Measurements from ENCODE around the gene ADAMTS17.
"Not testable (repeated sequence)": the region's sequence is repeated elsewhere in the genome, so short reads cannot be mapped to it uniquely, and the experiment has no call there.

Gene ADAMTS17

DNA sequence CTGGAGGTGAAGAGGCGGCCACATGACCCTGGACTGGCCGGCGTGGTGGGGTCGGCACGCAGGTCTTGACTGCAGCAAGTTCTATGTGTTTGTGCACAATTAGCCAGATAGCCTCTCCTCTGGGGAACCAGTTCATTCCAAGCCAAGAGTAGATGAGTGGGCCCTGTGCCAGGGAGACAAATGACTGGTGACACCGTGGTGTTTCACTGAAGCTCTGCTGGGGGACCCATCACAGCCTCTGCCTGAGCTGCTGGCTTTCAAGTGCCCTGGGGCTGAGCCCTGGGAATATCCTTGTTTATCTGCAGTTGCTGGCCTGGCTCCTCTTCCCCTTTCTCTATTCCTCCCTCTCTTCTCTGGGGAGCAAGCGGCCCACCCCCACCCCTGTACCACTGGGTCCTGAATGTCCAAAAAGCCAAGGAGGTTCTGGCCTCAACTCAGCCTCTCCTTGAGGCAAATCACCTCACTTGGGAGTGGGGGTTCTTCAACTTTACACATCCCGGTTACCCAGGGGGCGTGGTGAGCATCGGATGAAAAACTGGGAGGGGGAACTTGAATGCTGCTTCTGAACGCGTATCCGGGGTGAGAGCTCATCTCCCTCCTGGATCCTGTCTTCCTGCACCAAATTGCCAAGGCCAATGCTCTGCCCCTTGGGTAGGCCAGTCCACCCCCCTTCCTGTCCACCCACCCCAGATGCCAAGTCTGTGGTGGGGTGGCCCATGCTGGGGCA, 408.9 kb downstream of the ADAMTS17 start:
- DNase-seq, result no peak
- no peaks in the 10 kb centered on the region for H3K36me3 Mint-ChIP-seq (ENCODE audit: low read depth)
- TF ChIP-seq, protein P1, sequence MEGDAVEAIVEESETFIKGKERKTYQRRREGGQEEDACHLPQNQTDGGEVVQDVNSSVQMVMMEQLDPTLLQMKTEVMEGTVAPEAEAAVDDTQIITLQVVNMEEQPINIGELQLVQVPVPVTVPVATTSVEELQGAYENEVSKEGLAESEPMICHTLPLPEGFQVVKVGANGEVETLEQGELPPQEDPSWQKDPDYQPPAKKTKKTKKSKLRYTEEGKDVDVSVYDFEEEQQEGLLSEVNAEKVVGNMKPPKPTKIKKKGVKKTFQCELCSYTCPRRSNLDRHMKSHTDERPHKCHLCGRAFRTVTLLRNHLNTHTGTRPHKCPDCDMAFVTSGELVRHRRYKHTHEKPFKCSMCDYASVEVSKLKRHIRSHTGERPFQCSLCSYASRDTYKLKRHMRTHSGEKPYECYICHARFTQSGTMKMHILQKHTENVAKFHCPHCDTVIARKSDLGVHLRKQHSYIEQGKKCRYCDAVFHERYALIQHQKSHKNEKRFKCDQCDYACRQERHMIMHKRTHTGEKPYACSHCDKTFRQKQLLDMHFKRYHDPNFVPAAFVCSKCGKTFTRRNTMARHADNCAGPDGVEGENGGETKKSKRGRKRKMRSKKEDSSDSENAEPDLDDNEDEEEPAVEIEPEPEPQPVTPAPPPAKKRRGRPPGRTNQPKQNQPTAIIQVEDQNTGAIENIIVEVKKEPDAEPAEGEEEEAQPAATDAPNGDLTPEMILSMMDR (IDR thresholded peaks at IDR 0.05), result no peak
- no peak overlapping the region for H3K27ac Mint-ChIP-seq
- H3K9me3 Mint-ChIP-seq, result no peaks in the 10 kb centered on the region
- H3K4me1 Mint-ChIP-seq, result peaks cover 5% of the 10 kb centered on the region
- no peak overlapping the region for H3K4me3 Mint-ChIP-seq
- peaks cover 69% of the 10 kb centered on the region for H3K27me3 Mint-ChIP-seq (ENCODE audit: low read depth, poor library complexity)

DNA sequence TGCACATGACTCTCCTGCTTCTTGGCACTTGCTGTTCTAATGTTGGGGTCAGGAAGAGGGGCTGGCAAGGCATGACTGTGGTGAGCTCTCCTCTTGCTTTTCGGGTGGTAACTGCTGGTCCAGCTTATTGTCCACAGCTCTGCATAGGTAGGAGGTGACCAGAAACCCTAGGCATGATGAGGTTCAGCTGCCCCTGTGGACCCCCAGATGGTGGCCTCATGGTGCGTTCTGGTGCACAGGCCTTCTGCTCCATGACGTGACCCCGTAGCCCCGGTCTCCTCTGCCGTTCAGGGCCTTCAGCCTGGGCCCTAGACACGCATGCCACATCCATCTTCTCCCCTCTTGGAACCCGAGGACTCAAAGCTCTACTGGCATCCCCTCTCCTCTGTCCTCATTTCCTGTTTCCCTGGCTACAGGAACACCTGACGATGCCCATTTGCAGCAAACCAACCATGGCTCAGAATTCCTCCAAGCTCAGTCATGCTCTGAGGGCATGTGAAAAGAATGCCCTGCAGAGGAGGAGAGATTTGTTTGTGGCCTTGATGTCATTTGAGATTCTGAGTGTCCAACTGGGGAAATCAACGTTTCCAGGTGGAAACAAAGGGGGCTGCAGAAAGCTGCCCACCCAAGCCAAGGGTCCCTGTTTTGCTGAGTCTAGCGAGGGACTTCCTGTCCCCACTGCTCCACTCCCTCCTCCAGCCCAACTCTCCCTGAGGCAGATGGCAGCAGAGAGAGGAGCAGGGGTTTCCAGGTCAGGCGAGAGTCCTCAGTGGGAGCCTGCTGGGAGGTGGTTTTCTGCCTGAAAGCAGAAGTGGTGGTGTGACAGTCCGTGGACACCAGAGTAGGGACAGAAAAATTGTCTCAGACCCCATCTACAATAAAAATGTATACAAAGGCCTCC, 409.8 kb downstream of the ADAMTS17 start:
- Mint-ChIP-seq H3K36me3 (ENCODE audit: low read depth) (no peaks in the 10 kb centered on the region), H3K27ac (no peak overlapping the region), H3K4me3 (no peak overlapping the region), H3K27me3 (ENCODE audit: low read depth, poor library complexity) (peaks cover 67% of the 10 kb centered on the region), H3K9me3 (no peaks in the 10 kb centered on the region), H3K4me1 (peaks cover 5% of the 10 kb centered on the region)
- TF ChIP-seq, protein P1 (IDR thresholded peaks at IDR 0.05), result no peak
- no peak for DNase-seq

DNA sequence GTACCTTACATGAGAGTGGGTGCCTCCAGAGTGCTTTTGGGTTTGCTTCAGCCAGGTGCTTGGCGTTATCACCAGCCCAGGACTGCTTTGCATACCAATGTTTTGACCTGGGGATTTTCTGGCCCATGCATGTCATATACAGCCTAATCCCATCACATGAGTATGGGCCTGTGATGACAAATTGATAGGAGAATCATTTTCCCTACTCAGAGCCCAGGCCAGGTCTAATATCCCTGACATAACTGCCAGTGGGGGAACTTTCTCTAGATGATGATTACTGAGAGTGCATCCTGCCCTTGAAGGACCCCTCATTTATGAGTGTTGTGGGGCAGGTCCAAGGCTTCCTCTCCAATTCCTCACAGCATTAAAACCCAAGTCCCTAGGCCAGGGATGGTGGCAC, 411.1 kb downstream of the ADAMTS17 start:
- DNase-seq, result no peak
- TF ChIP-seq, protein P1 (IDR thresholded peaks at IDR 0.05), result no peak
- Mint-ChIP-seq H3K4me1 (peaks cover 5% of the 10 kb centered on the region), H3K27me3 (ENCODE audit: low read depth, poor library complexity) (peaks cover 64% of the 10 kb centered on the region), H3K9me3 (peaks cover 4% of the 10 kb centered on the region), H3K36me3 (ENCODE audit: low read depth) (no peaks in the 10 kb centered on the region), H3K4me3 (no peak overlapping the region), H3K27ac (no peak overlapping the region)

DNA sequence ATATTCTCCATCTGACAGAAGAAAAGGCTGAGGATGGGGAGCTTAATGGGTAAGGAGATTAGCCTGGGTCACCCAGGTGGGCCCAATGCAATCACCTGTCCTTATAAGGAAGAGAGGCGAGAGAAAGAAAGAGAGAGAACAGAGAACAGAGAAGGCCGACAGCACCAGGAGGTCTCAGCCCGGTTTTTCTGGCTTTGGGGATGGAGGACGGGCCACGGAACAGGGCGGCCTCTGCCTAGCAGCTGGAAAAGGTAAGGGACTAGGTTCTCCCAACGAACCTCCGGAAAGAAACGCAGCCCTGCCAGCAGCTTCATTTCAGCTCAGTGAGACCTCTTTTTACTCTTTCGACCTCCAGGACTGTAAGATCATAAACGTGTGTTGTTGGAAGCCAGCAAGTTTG, 412.5 kb downstream of the ADAMTS17 start:
- H3K27ac Mint-ChIP-seq, result no peak overlapping the region
- H3K27me3 Mint-ChIP-seq (ENCODE audit: low read depth, poor library complexity), result peaks cover 74% of the 10 kb centered on the region
- H3K9me3 Mint-ChIP-seq, result peaks cover 4% of the 10 kb centered on the region
- TF ChIP-seq, protein P1 (IDR thresholded peaks at IDR 0.05), result no peak
- H3K4me1 Mint-ChIP-seq, result peaks cover 5% of the 10 kb centered on the region
- H3K36me3 Mint-ChIP-seq (ENCODE audit: low read depth), result no peaks in the 10 kb centered on the region
- H3K4me3 Mint-ChIP-seq, result peak overlapping the region; percentile 77
- DNase-seq, result no peak

DNA sequence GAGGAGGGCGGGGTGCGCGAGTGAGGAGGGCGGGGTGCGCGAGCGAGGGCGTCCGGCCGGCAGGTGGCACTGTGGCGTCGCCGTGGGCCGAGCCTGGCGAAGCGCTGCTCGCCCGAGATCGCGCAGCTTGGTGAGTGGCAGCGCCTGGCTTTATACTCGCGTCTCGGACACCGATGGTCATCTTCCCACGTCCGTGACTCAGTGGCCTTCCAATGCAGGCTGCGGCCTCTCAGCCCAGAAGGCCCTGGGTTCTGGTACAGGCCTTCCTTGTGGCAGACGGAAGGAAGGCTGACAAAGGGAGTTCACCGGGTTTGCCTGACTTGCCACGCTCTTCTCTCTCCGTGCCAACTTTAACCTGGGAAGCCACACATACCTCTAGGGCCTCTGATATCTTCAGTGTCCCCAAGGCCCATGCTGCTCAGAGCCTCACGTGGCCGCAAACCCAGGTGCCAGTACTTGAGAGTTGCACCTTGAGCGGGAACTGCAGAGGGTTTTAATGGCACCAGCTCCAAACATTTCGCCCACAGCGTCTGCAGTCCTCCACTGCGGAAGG, 413.3 kb downstream of the ADAMTS17 start:
- H3K4me3 Mint-ChIP-seq, result peak overlapping the region; percentile 77
- H3K27me3 Mint-ChIP-seq (ENCODE audit: low read depth, poor library complexity), result peaks cover 77% of the 10 kb centered on the region
- H3K27ac Mint-ChIP-seq, result no peak overlapping the region
- no peaks in the 10 kb centered on the region for H3K36me3 Mint-ChIP-seq (ENCODE audit: low read depth)
- peaks cover 4% of the 10 kb centered on the region for H3K9me3 Mint-ChIP-seq
- TF ChIP-seq, protein P1 (IDR thresholded peaks at IDR 0.05), result peak; percentile 53
- DNase-seq, result peak; percentile 86
- peaks cover 5% of the 10 kb centered on the region for H3K4me1 Mint-ChIP-seq

DNA sequence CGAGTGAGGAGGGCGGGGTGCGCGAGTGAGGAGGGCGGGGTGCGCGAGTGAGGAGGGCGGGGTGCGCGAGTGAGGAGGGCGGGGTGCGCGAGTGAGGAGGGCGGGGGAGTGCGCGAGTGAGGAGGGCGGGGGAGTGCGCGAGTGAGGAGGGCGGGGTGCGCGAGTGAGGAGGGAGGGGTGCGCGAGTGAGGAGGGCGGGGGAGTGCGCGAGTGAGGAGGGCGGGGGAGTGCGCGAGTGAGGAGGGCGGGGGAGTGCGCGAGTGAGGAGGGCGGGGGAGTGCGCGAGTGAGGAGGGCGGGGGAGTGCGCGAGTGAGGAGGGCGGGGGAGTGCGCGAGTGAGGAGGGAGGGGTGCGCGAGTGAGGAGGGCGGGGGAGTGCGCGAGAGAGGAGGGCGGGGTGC, 415.2 kb downstream of the ADAMTS17 start:
- not testable (repeated sequence) for H3K27ac Mint-ChIP-seq; H3K36me3 Mint-ChIP-seq (ENCODE audit: low read depth); H3K9me3 Mint-ChIP-seq; H3K4me3 Mint-ChIP-seq; H3K4me1 Mint-ChIP-seq; DNase-seq
- peaks cover 77% of the 10 kb centered on the region for H3K27me3 Mint-ChIP-seq (ENCODE audit: low read depth, poor library complexity)
